Astrocyte (in vitro differentiated cells and primary cell): ENCODE results near the gene NPC1L1.

ENCODE experiments used
- CTCF ChIP-seq: IDR thresholded peaks from 2 replicates; pipeline ENCODE4 v1.5.1; 2011; ENCODE audit warnings: low read depth, mild to moderate bottlenecking, inconsistent platforms, low read length, moderate library complexity; ENCODE audit not compliant: insufficient read depth
- EZH2 ChIP-seq: IDR thresholded peaks from 2 replicates; pipeline ENCODE4 v1.6.1; 2012; ENCODE audit warnings: mild to moderate bottlenecking, low read length, inconsistent platforms; ENCODE audit not compliant: insufficient read depth

GRCh38 chr7:44538093-44538797 lies 2.9 kb downstream of the NPC1L1 start:
- no peak for TF ChIP-seq CTCF
- no peak for TF ChIP-seq EZH2
